Activated CD8-positive, alpha-beta memory T cell treated with anti-CD3 and anti-CD28 coated beads, Interleukin-2, amount 50 U/mL, for 1 hour (primary cell): ENCODE data around the gene PTPRCAP.
A peak's percentile ranks its signal among the peaks of the same experiment; 100 is the strongest.
"Not testable (repeated sequence)": the region's sequence is repeated elsewhere in the genome, so short reads cannot be mapped to it uniquely, and the experiment has no call there.

Experiments used
- DNase-seq: peaks from one replicate; pipeline ENCODE4 v3.0.0-alpha.2; 2020; ENCODE audit errors: extremely low read depth

The PTPRCAP gene

GRCh38 chr11:67427364-67427859 lies 10.1 kb downstream of the PTPRCAP start:
- not testable (repeated sequence) for DNase-seq

- DNase-seq, result no peak
Observed at GRCh38 chr11:67423891-67424613, 13.4 kb downstream of the PTPRCAP start.

GRCh38 chr11:67423466-67423865 lies 14.0 kb downstream of the PTPRCAP start:
- no peak for DNase-seq

- no peak for DNase-seq
Observed at GRCh38 chr11:67422891-67423290, 14.6 kb downstream of the PTPRCAP start.

- no peak for DNase-seq
Observed at GRCh38 chr11:67421430-67422031, 16.0 kb downstream of the PTPRCAP start.

- DNase-seq, result peak; percentile 90
Observed at GRCh38 chr11:67420646-67421429, 16.6 kb downstream of the PTPRCAP start.

GRCh38 chr11:67420147-67420645 lies 17.3 kb downstream of the PTPRCAP start:
- no peak for DNase-seq

GRCh38 chr11:67419325-67420049 lies 18.0 kb downstream of the PTPRCAP start:
- no peak for DNase-seq

GRCh38 chr11:67418476-67419281 lies 18.8 kb downstream of the PTPRCAP start:
- DNase-seq, result no peak

GRCh38 chr11:67417425-67417824 lies 20.1 kb downstream of the PTPRCAP start:
- no peak for DNase-seq

- DNase-seq, result peak; percentile 66
Observed at GRCh38 chr11:67416416-67417335, 20.8 kb downstream of the PTPRCAP start.

GRCh38 chr11:67415501-67416304 lies 21.8 kb downstream of the PTPRCAP start, which contains the start of gene CARNS1:
TSS of gene CARNS1 (plus strand) at chr11:67415678. CDS start at chr11:67416200, 522 bp downstream.
- DNase-seq, result no peak

- no peak for DNase-seq
Observed at GRCh38 chr11:67413266-67413849, 24.1 kb downstream of the PTPRCAP start.

- no peak for DNase-seq
Observed at GRCh38 chr11:67412495-67413179, 24.8 kb downstream of the PTPRCAP start.

- DNase-seq, result no peak
Observed at GRCh38 chr11:67411785-67412152, 25.7 kb downstream of the PTPRCAP start.

- DNase-seq, result no peak
Observed at GRCh38 chr11:67410984-67411784, 26.3 kb downstream of the PTPRCAP start.

GRCh38 chr11:67410369-67410831 lies 27.1 kb downstream of the PTPRCAP start:
- DNase-seq, result no peak
